Activated B cell treated with CpG ODN at 0.5 μM for 24 hours (primary cell): ENCODE data around the gene PANK2. TPM values are rescaled to one million over a fixed set of nuclear protein-coding genes. Genes with fewer than 3 reads are reported as not detected.

Source experiments
- ATAC-seq: fragments of 200-7000 bp; cut with Tn5 transposase; one replicate; pipeline ENCODE4 v1.10.0; 2021; ENCODE audit warnings: low read depth, mild to moderate bottlenecking, moderate library complexity
- CTCF ChIA-PET: fragments of 350-600 bp; sonication (Branson Sonifier 250); formaldehyde crosslinking; loops from one replicate; lab custom pipeline; 2021; ENCODE audit warnings: antibody characterized with exemption; lab: Charles Lee
- POLR2A ChIA-PET: fragments of 350-600 bp; sonication (Branson Sonifier 250); formaldehyde crosslinking; loops from one replicate; lab custom pipeline; 2021; ENCODE audit warnings: antibody characterized with exemption; lab: Charles Lee
- DNase-seq: peaks from one replicate; pipeline ENCODE4 v3.0.0; 2022
- H3K27ac Mint-ChIP-seq: one replicate; pipeline ENCODE4 v1.8.0; 2020; ENCODE audit warnings: mixed read lengths
- H3K27me3 Mint-ChIP-seq: one replicate; pipeline ENCODE4 v1.8.0; 2021; ENCODE audit warnings: mixed read lengths
- H3K36me3 Mint-ChIP-seq: one replicate; pipeline ENCODE4 v1.8.0; 2021; ENCODE audit warnings: low read depth, mixed read lengths
- H3K4me1 Mint-ChIP-seq: one replicate; pipeline ENCODE4 v1.8.0; 2021; ENCODE audit warnings: mixed read lengths
- H3K4me3 Mint-ChIP-seq: one replicate; pipeline ENCODE4 v1.8.0; 2020; ENCODE audit warnings: mild to moderate bottlenecking, mixed read lengths
- H3K9me3 Mint-ChIP-seq: one replicate; pipeline ENCODE4 v1.8.0; 2020; ENCODE audit warnings: mixed read lengths
- intact Hi-C: fragments of 100-400 bp; cut with micrococcal nuclease; formaldehyde crosslinking; loops from one replicate; pipeline ENCODE4 v1.15.1; 2024
- total RNA-seq: library from RNA; stranded (reverse); gene quantifications from 2 replicates; pipeline ENCODE4 v1.2.3, GENCODE V29; 2022
- TF ChIP-seq, protein P1 (sequence below): fragments of 200-600 bp; IDR thresholded peaks from one replicate; pipeline ENCODE4 v1.8.0; 2022; ENCODE audit warnings: antibody characterized with exemption, mild to moderate bottlenecking

Gene PANK2
- total RNA-seq, 1 donor from 2014 or later = 55.0 TPM

DNA sequence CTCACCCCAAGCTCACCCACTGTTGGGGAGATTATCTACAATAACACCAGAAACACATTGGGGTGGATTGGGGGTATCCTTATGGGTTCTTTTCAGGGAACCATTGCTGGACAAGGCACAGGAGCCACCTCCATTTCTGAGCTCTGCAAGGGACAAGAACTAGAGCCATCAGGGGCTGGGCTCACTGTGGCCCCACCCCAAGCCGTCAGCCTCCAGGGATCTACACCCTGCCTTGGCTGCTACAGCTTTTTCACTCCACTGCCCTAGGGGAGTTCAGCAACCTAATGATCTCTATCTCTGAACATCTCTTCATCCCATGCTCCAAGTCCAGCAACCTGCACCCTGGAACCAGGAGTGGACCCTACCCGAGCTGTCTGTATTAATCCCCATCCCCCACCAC lies 21.4 kb upstream of the PANK2 start:
- Mint-ChIP-seq H3K4me1 (peaks cover 12% of the 10 kb centered on the region), H3K4me3 (no peak overlapping the region), H3K27ac (no peak overlapping the region), H3K9me3 (no peaks in the 10 kb centered on the region), H3K27me3 (no peaks in the 10 kb centered on the region), H3K36me3 (peaks cover 65% of the 10 kb centered on the region)
- ATAC-seq = no peak
- intact Hi-C loops = no loop called here
- ChIA-PET POLR2A (no interaction called here), CTCF (interaction anchor here (1.2 kb wide), 1 partner anchor 13 kb away, joined by 3 read pairs; no protein-coding TSS in a partner anchor)
- TF ChIP-seq, protein P1, sequence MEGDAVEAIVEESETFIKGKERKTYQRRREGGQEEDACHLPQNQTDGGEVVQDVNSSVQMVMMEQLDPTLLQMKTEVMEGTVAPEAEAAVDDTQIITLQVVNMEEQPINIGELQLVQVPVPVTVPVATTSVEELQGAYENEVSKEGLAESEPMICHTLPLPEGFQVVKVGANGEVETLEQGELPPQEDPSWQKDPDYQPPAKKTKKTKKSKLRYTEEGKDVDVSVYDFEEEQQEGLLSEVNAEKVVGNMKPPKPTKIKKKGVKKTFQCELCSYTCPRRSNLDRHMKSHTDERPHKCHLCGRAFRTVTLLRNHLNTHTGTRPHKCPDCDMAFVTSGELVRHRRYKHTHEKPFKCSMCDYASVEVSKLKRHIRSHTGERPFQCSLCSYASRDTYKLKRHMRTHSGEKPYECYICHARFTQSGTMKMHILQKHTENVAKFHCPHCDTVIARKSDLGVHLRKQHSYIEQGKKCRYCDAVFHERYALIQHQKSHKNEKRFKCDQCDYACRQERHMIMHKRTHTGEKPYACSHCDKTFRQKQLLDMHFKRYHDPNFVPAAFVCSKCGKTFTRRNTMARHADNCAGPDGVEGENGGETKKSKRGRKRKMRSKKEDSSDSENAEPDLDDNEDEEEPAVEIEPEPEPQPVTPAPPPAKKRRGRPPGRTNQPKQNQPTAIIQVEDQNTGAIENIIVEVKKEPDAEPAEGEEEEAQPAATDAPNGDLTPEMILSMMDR = no peak
- DNase-seq = no peak

DNA sequence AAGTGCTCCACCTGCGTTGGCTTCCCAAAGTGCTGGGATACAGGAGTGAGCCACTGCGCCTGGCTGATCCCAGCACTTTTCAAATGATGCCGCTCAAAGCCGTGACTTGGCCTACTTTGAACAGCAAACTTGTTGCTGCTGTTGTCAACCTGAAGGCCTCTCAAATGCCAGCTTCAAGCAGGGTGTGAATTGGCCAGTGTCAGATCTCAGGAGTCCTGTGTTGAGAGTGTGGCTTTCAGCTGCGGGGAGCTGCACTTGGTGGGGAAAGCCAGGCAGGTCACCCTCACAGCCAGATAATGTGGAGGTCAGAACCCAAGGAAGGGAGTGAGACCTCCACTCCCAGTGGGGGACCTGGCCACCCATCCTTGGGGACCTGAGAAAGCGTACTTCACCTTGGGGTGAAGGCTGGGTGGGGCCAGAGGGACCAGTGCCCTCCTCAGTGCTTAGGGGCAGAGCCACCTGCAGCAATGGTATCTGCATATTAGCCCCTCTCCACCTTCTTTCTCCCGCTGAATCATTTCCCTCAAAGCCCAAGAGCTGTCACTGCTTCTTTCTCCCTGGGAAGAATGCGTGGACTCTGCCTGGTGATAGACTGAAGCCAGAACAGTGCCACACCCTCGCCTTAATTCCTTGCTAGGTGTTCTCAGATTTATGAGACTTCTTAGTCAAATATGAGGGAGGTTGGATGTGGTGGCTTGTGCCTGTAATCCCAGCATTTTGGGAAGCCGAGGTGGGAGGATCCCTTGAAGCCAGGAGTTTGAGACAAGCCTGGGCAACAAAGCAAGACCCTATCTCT lies 19.1 kb upstream of the PANK2 start:
- H3K4me1 Mint-ChIP-seq = peaks cover 13% of the 10 kb centered on the region
- peaks cover 64% of the 10 kb centered on the region for H3K36me3 Mint-ChIP-seq
- H3K27me3 Mint-ChIP-seq = no peaks in the 10 kb centered on the region
- ChIA-PET CTCF (no interaction called here), POLR2A (no interaction called here)
- H3K27ac Mint-ChIP-seq = no peak overlapping the region
- DNase-seq = no peak
- H3K4me3 Mint-ChIP-seq = no peak overlapping the region
- intact Hi-C loops = no loop called here
- H3K9me3 Mint-ChIP-seq = no peaks in the 10 kb centered on the region
- TF ChIP-seq, protein P1 = no peak
- ATAC-seq = no peak

DNA sequence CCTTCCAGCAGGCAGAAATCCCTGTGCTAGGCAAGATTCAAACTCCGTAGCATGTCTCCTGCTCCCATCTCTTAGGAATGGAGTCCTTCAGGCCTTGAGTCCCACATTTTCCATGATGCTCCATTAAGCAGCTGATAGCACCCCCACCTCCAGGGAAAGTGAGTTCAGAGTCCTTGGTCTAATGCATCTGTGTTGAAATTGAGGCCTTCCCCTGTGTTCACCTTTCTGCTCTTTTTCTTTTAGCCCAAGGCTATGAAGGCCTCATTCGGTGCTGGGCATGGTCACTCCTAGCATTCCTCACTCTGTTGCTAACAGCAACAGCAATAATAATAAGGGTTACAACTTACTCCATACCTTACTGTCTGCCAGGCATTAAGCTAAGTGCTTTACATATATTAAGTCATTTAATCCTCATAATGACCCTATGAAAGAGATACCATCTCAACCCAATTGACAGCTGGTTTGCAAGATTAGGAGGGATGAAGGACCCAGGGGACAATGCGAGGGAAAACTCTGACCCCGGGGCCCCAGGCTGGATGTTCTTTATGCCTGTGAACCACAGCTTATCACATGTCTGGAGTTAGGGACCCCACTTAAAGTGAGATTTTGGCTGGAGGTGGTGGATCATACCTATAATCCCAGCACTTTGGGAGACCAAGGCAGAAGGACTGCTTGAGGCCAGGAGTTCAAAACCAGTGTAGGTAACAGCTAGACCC lies 17.5 kb upstream of the PANK2 start:
- TF ChIP-seq, protein P1 = no peak
- H3K9me3 Mint-ChIP-seq = no peaks in the 10 kb centered on the region
- POLR2A ChIA-PET = interaction anchor here (0.7 kb wide), 1 partner anchor 170 kb away, joined by 3 read pairs; no protein-coding TSS in a partner anchor
- no peak for DNase-seq
- peaks cover 13% of the 10 kb centered on the region for H3K4me1 Mint-ChIP-seq
- no peak overlapping the region for H3K4me3 Mint-ChIP-seq
- no peak overlapping the region for H3K27ac Mint-ChIP-seq
- H3K36me3 Mint-ChIP-seq = peaks cover 59% of the 10 kb centered on the region
- CTCF ChIA-PET = interaction anchor here (0.7 kb wide), 1 partner anchor 152 kb away, joined by 3 read pairs; no protein-coding TSS in a partner anchor
- ATAC-seq = no peak
- intact Hi-C loops = no loop called here
- H3K27me3 Mint-ChIP-seq = no peaks in the 10 kb centered on the region

DNA sequence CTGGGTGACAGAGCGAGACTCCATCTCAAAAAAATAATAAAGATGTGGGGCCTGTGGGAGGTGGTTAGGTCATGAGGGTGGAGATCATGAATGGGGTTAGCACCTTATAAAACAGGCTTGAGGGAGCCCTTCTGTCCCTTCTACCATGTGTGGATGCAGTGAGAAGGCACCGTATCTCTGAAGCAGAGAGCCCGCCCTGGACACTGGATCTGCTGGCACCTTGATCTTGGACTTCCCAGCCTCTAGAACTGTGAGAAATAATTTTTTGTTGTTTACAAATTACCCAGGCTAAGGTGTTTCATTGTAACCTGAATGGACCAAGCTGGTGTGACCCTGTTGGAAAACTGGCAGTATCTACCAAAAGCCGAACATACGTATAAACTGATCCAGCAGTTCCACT lies 15.7 kb upstream of the PANK2 start:
- ChIA-PET CTCF (no interaction called here), POLR2A (no interaction called here)
- peaks cover 14% of the 10 kb centered on the region for H3K4me1 Mint-ChIP-seq

More for the DNA sequence above, 15.7 kb upstream of the PANK2 start:
- intact Hi-C loops = no loop called here
- Mint-ChIP-seq H3K9me3 (no peaks in the 10 kb centered on the region), H3K36me3 (peaks cover 53% of the 10 kb centered on the region), H3K27me3 (no peaks in the 10 kb centered on the region), H3K4me3 (no peak overlapping the region), H3K27ac (no peak overlapping the region)
- TF ChIP-seq, protein P1 = no peak
- no peak for DNase-seq
- no peak for ATAC-seq
